ENCODE measurements around the gene MPRIP.
A peak's percentile ranks its signal among the peaks of the same experiment; 100 is the strongest.

The MPRIP gene

DNA sequence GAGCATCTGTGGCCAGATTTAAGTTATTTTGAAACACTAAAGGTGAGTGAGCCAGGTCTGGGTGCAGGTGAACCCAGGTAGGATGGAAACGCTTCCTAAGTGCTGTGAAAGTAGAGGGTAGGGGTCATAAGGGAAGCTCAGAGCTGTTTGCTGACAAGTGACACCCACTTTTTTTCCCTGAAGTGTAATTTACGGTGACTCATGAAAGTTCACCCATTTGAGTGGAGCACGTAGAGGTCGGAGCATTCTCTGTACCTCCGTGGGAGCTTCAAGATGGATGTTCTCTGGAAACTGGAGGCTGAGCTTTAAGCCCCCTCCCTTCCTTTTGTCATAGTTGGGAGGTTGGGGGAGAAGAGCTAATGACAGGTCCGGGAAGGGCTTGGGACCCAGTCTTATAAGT is 44.3 kb downstream of the MPRIP start:
- no peak for DNase-seq (ENCODE audit: low spot score)

GRCh38 chr17:17087424-17088015 is 45.3 kb downstream of the MPRIP start:
- DNase-seq (ENCODE audit: low spot score): peak; percentile 35

DNA sequence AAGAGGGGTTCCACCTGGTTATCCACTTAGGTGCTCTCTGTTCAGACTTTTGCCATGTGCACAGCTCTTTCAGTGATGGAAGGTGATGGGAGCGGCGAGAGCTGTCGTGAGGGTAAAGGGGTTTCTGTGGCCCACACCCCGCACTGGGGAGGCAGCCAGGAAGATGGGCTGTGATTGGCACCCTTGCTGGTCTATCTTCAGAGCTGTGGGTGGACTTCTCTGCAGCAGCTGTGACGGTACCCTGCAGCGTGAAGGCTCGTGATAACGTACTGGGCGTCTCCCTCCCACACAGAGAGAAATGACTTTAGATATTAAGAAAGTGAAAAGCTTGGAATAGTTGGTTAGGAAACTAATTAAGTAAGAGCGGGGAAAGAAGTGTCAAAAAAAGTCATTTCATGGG is 45.8 kb downstream of the MPRIP start:
- peak; percentile 89 for DNase-seq (ENCODE audit: low spot score)

- peak; percentile 53 for DNase-seq (ENCODE audit: low spot score)
Measured at GRCh38 chr17:17088541-17089525, 46.6 kb downstream of the MPRIP start.

GRCh38 chr17:17089796-17090641 is 47.8 kb downstream of the MPRIP start:
- DNase-seq (ENCODE audit: low spot score): no peak

GRCh38 chr17:17090642-17091103 is 48.4 kb downstream of the MPRIP start:
- DNase-seq (ENCODE audit: low spot score): no peak

DNA sequence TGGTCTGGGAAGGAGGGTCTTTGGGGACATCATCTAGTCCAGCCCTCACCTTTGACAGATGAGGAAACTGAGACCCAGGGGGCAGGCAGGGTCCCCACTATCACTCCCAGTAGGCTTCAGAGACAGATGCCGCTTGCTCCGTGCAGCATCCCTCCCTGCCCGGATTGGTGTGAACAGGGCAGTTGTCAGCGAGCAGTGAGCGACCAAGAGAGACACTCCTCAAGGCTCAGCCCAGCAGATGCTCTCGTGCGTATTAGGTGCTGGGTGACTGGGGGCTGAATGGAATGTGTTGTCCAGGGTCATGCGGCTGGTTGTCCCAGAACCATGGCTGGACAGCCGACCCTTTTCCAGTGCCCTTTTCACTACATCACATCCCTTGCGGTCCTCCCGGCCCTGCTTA is 49.0 kb downstream of the MPRIP start:
- DNase-seq (ENCODE audit: low spot score): no peak

DNA sequence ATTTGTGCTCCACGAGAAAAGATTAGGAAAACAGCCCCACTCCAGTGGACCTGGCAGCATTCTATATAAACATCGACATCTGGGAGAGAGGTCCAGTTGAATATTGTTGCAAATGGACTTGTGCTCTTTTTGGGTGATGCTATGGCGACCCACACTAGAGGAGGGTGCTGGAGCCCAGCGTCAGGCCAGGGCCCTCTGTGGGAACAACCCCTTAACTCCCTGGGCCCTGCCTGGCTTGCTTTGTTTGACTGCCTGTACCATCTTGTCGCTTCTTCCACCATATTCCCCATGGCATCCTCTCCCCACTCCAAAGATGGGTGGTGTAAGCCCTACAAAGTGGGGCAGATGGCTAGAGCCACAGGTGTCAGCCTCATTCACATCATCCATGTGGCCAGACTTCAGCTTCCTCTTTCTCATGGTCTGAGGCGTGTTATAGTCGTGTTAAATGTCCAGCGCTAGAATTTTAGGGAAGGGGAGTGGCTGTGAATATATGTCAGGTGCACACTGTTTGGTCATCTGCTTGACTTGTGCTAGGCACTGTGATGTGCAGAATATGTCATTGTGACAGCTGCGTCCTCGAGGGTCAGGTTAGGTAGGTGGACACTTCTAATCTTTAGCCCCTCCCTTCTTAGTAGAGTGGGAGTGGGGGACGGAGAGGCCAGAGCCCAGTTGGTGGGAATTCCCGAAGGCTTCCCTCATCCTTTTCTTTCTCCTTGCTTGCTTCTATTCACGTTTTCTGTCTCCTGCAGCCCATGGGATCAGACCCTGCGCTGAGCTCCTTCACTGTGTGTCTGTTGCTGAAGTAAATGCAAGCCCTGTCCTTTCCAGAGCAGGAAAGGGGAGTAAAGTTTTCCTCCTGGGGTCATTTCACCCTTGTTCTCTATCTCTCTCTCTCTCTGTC is 49.8 kb downstream of the MPRIP start:
- DNase-seq (ENCODE audit: low spot score): no peak

DNA sequence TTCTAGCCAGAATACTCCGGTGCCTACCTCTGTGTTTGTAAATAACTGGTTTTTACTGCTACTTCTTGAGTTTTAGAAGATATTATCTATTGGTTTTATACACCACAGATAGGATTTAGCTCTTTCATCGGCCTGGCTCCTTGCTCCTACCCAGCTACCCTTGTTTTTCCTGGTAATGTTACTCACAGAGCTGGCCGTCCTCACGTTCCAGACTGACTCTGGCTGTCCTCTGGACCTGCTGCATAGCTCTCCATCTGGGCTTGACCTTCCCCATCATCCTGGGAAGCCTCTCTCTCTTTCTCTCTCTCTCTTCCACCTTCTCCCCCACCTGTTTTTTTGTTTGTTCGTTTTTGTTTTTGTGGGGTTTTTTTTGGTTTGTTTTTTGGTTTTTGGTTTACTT is 51.5 kb downstream of the MPRIP start:
- no peak for DNase-seq (ENCODE audit: low spot score)

GRCh38 chr17:17096438-17097178 is 54.4 kb downstream of the MPRIP start:
- no peak for DNase-seq (ENCODE audit: low spot score)

DNA sequence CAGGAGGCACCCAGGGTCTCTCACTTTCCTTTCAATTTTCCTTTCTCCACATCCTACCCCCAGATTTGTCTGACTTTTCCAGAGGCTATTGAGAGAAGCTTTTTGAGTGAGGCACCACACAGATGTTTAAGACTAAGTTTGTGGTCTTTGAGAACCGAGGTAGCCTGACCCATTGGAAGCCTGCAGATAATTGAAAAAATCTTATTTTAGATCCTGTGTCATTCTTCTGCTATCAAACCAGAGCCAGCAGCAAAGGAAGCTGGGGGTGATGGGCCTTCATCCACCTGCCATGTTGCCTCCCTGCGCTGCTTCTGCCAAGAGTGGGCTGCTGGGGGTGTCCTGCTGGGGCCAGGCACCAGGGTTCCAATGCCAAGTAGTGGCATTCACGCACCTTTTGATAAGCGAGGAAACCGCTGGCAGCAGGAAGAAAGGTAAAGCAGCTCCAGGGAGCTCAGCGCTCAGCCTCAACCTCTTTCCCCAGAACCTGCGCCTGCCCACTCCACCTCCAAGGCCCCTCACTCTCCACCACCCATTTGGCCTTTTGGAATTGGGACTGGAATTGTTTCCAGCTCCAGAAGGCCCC is 55.6 kb downstream of the MPRIP start:
- no peak for DNase-seq (ENCODE audit: low spot score)

GRCh38 chr17:17098551-17099179 is 56.4 kb downstream of the MPRIP start:
- DNase-seq (ENCODE audit: low spot score): no peak

GRCh38 chr17:17102176-17102575 is 59.9 kb downstream of the MPRIP start:
- DNase-seq (ENCODE audit: low spot score): no peak

DNA sequence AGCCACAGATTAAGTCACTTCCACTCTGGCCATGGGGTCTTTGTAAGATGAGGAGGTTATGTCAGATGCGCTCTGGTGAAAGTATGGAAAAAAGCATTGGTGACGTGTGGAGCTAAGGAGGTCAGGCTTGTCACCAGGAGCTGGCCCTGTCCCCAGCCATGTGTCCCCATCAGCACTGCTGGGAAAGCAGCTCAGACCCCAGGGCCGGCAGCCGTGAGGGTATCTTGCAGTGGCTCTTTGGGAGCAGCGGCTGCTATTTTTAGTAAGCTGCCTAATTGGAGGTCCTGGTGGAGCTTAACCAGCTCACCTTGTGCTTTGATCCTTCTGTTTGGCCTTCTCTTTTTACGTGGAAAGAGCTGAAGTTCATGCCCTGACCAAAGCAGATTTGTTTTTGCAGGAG is 60.9 kb downstream of the MPRIP start:
- DNase-seq (ENCODE audit: low spot score): no peak

DNA sequence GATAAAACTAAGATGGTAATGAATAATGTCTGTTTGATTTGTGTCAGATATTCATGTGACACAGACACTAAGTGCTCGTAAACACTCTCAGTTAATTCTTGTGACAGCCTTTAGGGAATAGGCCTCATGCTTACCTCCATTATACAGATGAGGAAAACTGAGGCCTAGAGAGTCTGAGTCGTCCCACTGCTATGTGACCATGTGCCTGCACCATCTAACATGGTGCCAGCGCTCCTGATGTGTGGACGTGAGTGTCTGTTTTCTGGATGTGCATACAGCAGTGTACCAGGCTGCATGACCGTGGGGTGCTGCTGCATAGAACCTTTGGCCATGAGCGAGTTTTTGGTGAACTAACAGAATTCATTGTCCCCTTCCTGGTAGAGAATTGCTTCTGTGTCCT is 61.8 kb downstream of the MPRIP start:
- DNase-seq (ENCODE audit: low spot score): no peak

- DNase-seq (ENCODE audit: low spot score): no peak
Measured at GRCh38 chr17:17104494-17104893, 62.2 kb downstream of the MPRIP start.

GRCh38 chr17:17105976-17106375 is 63.7 kb downstream of the MPRIP start:
- DNase-seq (ENCODE audit: low spot score): no peak

DNA sequence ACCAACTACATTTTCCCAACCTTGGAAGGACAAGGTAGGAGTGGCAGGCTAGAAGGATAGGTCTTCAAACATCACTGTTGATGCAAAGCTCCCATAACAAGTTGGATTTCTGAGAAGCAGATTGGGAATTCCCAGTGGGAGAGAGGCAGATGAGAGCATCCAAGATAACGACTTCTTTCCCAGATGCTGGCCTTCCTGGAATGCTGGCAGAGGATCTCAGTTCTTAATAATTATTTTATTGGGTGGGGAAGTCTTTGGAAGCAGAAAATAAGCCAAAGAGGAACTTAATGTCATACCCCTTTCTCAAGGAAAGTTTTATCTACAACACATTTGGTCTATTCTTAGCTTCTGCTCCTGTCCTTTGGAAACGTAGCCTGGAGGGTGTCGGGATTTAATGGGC is 64.5 kb downstream of the MPRIP start:
- no peak for DNase-seq (ENCODE audit: low spot score)

GRCh38 chr17:17107281-17107680 is 65.0 kb downstream of the MPRIP start:
- peak; percentile 27 for DNase-seq (ENCODE audit: low spot score)
